GM18508 (cell line): ENCODE measurements around the gene SIGLEC8.
"Not testable (repeated sequence)": the region's sequence is repeated elsewhere in the genome, so short reads cannot be mapped to it uniquely, and the experiment has no call there.

Source experiments
- ATAC-seq: cut with Tn5 transposase; IDR thresholded peaks from one replicate; pipeline ENCODE4 v1.9.1; 2021; ENCODE audit warnings: moderate number of reproducible peaks; ENCODE audit not compliant: insufficient read depth, unreplicated experiment

Gene SIGLEC8

DNA sequence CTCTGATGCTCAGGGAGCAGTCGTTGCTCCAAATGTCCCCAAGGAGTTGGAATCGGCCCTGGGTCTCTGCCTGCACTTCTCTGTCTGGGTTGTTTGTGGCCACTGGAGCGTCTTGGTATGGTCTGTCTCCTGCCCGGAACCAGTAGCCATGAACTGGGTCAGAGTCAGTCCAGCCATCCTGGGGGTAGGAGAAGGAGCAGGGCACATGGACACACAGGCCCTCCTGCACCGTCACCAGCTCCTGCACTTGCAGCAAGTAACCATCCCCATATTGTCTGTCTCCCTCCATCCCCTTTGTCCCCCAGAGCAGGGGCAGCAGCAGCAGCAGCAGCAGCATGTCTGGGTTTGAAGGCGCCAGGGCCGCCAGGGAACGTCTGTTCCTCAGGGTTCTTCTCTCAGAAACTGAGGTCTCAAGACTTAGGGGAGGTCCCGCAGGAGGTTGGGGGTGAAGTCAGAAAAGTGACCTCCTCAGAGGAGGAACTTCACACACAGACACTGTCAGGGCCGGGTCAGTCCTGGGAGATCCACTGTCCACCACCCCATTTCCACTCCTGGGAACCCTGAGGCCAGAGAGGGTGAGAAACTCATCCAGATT lies at the start of gene SIGLEC8:
SIGLEC8 (minus strand) TSS at position 404 of the 595 bp plus-strand sequence; CDS start at position 337, 67 bp downstream.
- ATAC-seq: no peak

DNA sequence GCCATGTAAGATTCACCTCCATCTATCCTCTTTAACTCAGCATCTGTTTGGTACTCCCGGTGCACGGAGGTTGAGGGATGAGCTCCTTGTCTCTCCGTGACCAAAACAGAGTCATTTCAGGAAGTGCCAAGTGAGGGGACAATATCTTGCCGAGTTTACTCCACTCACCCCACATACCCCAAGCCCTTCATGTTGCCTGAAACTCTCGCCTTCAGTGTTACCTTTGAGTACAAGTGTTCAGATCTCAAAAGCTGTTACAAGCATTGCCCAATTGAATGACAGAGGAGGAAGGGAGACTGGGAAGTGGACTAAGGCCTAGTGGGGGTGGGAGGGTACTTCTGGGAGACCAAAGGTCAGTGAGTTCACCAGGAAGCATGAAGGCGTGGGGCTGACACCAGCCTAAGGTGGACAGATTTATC lies 49.4 kb upstream of the SIGLEC8 start:
- ATAC-seq: no peak

DNA sequence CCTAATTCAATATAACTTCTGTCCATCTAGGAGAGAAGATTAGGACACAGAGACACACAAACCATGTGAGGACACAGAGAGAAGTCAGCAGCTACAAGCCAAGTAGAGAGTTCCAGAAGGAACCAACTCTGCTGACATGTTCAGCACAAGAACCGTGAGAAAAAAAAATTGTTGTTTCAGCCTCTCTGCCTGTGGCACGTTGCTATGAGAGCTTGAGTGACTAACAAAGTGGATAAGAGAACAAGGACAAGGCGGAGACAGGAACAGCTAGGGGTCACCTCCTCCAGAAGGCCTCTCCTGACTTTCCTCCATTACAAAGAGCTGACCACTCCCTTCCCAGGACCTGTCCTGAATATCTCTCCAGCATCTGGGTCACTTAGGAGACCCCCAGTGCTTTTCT lies 48.9 kb upstream of the SIGLEC8 start:
- ATAC-seq: no peak

DNA sequence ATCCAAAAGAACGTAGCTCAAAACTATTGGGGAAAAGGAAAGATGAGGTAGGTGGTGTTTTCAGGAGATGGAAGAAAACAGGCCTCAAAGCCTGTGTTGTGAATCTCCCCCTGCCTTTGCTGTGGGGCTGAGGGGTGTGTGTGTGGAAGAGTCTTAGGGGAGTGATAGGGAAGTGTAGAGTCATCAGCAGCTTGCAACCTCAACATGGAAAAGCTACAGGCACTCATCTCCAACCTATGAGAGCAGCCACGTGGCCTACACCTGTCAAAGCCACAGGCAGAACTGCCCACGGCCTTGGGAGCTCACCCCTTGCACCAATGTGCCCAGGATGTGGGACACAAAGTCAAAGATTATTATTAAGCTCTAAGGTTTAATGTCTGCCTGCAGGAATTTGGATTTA lies 47.6 kb upstream of the SIGLEC8 start:
- ATAC-seq: no peak

DNA sequence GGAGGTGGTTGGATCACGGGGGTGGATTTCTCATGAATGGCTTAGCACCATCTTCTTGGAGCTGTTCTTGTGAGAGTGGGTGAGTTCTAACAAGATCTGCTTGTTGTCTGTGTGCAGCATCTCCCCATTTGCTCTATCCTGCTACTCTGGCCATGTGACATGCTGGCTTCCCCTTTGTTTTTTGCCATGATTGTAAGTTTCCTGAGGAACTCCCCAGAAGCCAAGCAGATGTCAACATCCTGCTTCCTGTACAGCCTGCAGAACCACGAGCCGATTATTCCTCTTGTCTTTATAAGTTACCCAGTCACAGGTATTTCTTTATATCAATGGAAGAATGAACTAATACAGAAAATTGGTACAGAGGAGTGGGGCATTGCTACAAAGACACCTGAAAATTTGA lies 45.6 kb upstream of the SIGLEC8 start:
- ATAC-seq: no peak

DNA sequence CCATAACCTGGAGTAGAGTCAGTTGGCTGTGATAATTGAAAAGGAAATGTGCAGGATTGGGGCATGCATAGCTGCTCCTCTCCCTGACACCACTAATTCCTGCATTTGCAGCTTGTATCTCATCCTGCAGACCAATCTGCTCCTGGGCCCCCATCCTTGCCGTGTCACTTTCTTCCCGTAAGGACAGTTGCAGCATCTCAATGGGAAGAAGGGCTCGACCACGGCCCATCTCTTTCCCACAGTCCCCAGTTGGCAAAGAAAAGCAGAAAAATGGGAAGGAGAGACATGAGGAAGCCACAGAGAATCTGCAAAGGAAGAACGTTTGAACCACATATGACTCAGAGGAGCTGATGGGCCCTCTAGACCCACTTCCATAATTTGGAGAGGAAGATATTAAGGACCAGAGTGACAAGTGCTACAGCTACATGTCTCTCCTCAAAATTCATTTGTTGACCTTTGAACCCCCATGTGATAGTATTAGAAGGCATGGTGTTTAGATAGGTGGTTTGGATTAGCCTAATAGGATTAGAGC lies 45.1 kb upstream of the SIGLEC8 start:
- ATAC-seq: no peak

DNA sequence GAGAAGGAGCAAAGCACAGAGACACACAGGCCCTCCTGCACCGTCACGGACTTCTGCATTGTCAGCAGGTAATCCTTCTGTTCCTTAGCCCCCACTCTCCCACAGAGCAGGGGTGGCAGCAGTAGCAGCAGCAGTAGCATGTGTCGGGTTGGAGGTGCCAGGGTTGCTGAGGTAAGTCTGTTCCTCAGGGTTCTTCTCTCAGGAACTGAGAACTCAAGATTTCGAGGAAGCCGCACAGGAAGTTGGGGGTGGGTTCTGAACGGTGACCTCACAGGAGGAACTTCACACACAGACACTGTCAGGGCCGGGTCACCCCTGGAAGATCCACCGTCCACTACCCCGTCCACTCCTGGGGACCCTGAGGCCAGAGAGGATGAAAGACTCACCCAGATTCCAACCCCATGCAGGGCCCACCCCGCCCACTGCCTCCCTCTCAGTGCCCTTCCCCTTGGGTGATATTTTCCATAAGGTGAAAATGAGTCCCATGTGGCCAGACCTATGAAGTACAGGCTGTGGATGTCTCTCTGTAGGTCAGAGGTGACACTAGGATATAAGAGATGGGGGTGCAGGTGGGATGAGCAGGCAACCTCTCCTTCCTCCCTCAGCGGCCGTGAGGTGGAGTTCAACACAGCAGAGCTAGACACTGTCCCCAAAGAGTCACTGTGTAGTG lies 43.5 kb upstream of the SIGLEC8 start, which contains the start of gene SIGLEC12:
SIGLEC12 (minus strand) TSS at position 207 of the 670 bp plus-strand sequence; CDS start at position 140, 67 bp downstream.
- ATAC-seq: no peak

DNA sequence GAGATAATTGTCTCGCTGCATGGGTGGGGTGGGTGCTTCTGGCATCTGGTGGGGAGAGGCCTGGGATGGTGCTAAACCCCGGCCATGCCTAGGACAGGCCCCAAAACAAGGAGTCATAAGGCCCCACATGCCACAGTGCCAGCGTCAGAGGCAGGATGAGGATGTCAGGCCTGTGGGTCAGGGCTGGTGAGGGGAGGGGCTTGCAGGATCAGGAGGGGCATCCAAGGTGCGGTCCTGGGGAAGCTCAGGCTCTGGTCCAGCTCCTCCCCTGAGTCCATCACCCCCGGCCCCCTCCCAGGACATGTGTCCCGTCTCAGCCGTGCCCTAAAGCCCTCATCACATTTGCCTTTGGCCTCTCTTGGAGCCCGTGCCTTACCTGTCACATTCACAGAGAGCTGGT lies 42.7 kb upstream of the SIGLEC8 start:
- ATAC-seq: not testable (repeated sequence)

DNA sequence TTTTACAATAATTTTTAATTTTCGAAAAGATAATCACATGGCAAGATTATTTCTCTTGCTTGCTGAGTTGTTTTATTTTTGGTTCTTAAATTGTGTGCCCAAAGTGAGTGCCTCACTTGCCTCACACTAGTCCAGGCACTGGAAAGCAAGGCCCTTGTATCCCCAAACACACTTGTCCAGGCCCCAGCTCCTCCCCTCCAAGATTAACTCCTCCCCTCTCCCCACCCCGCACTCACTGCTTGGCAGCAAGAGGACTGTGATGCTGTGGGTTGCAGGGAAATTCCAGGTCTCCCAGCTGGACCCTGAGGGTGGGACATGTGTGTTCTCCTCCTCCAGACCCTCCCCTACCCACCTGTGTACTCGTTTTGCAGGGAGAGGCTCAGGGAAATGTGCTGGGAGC lies 39.4 kb upstream of the SIGLEC8 start:
- no peak for ATAC-seq

DNA sequence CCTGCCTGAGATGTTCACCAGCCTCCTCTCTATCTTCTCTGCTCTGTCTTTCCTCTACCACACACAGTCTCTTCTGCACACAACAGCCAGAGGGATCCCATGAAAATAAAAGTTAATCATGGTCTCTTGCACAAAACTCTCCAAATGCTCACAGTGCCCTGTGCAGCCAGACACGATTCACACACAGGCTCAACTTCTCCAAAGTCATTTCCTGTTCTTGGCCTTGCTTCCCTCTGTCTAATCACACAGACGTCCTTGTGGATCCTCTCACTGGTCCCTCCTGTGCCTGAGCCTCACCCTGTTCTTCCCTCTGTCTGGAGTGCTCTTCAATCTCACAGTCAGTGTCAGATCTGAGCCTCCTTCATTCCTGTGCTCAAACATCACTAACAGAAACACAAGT lies 35.5 kb upstream of the SIGLEC8 start:
- ATAC-seq: no peak

DNA sequence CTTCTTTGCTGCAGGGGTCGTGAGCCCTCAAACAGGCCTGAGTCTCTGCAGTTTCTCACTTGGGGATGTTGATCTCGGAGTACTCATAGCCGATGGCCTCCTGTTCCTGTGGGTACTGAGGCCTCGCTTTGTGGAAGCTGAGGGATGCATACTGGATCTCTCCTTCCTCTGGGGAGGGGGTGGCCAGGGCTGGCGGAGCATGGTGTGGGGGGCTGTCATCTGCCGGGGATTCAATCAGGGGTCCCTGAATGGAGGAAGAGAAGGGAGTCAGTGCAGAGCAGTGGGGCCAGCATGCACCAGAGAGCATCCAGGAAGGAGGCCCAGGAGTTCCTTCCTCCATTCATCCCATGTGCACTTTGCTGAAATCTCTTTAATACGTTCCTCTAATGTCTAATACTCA lies 33.3 kb upstream of the SIGLEC8 start:
- ATAC-seq: no peak

DNA sequence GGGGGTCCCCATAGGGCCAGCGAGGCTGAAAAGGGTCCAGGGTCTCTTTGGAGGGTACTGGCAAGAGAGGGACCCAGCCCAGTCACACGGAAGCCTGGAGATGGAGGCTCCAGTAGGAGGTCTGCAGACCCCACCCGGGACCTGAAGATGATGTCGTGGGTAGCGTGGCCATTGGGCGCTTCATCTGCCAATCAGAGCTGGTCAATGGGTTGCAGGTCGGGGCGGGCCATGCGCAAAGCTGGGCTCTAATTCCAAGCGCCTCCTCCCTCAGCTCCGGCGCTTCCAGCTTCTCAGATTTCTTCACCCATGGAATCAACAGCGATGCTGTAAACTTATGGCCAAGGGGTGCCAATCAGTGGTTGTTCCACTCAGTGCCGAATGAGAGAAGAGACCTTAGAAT lies 32.4 kb upstream of the SIGLEC8 start:
- no peak for ATAC-seq

DNA sequence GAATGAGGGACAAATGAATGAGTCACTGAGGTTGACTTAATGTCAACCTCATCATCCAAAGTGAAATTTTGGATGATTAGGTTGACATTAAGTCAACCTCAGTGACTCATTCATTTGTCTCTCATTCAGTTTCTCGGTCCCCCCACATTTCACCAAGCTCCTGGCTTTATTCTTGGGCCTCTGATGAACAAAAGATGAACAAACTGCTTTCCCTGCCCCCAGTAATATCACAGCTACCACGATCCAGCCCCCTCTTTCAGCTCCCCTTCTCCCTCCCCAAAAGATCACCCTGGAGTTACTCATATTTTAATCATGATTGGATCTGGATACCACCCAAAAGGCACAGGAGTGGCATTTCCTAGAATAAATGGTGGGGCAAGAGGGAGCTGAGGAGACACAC lies 30.9 kb upstream of the SIGLEC8 start:
- ATAC-seq: no peak

DNA sequence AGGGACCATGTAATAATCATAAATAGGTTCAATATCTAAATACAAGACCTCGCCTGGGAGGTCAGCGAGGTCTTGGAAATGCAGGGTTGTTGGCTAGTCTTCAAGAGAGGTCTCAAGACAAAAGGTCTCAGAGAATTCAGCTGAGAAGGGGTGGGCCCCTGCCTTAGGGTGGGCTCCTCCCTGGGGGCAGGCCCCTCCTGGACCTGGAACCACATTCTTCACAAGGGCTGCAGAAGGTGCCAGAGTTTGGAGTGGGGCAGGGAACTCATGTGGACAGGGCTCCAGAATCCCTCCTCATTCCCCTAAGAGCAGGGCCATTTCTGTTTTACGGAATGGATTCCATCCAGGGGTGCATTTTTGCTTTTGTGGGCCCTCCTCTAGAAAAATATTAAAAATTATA lies 30.2 kb upstream of the SIGLEC8 start:
- ATAC-seq: no peak

DNA sequence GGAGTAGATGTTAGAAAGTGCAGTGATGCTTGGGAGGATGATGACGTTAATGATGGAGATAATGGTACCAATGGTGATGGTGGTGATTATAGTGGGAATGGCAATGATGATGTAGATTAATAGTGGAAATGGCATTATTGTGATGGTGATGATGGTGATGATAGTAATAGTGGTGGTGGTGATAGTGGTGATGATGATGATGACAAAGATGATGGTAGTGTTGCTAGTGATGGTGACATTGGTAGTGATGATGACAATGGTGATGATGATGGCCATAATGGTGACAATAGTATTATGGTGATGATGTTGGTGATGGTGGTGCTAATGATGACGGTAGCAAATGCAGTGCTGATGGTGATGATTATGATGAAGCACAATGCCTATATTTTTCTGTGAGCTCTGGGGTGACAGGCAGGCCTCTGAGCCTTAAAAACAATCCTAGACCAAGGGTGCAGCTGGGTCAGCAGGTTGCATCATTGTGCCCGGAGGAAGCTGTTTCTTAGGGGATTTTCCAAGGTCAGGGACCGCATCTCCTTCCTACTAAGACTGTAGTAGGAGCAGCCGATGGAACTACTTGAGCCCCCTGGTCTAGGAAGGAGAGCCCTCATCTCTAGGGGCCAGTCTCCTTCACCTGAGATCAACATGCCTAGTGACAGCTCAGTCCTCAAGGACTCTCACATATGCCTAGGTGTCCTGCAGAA lies 27.9 kb upstream of the SIGLEC8 start:
- no peak for ATAC-seq

DNA sequence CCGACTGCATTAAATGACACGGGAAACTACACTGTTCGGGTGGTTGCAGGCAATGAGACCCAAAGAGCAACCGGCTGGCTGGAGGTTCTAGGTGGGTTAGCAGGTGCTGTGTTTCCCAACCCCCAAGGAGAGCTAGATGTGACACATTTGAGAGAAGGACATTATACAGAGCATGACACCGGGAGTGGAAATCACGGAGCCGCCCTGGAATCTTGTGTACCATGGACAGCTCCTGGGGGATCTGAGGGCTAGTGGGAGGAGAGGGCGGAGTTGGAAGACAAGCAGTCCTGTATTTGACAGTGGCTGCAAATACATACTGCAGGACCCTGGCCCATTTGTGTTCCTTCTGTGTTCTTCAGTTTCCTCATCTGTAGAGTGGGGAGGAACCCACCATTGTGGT lies 22.3 kb upstream of the SIGLEC8 start:
- no peak for ATAC-seq

DNA sequence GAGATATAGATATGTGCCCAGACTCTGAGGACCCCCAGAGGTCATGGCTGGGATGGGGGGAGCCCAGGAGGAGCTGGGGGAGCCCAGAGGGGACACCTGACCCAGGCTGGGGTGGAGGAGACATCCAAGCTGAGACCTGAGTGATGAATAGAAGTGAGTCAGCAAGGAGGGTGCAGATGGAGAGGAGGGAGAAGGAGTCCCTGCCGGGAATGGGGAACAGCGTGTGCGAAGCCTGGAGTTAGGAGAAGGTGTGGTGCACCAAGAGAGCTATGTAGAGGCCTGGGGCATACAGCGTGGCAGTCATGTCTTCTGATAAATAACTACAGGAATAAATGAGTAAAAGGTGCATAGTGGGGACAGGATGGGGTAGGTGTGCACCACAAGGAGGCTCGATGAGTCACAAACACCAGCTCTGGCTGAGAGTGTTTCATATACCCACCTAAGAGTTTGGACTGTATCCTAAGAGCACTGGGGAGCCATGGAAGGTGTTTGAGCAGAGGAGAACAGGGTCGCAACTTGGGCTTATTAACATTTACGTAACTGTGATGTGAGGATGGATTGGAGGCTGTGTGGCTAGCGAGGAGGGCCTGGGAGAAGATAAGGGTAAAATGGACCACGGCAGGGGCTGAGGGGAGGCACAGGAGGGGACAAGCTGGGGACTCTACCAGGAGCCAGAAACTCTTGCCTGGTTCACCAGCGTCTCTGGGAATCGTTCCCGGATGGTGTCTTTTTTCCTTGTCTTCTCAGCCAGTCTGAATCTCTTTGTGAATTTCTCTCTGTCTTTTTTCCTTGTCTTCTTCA lies 21.5 kb upstream of the SIGLEC8 start:
- ATAC-seq: no peak

DNA sequence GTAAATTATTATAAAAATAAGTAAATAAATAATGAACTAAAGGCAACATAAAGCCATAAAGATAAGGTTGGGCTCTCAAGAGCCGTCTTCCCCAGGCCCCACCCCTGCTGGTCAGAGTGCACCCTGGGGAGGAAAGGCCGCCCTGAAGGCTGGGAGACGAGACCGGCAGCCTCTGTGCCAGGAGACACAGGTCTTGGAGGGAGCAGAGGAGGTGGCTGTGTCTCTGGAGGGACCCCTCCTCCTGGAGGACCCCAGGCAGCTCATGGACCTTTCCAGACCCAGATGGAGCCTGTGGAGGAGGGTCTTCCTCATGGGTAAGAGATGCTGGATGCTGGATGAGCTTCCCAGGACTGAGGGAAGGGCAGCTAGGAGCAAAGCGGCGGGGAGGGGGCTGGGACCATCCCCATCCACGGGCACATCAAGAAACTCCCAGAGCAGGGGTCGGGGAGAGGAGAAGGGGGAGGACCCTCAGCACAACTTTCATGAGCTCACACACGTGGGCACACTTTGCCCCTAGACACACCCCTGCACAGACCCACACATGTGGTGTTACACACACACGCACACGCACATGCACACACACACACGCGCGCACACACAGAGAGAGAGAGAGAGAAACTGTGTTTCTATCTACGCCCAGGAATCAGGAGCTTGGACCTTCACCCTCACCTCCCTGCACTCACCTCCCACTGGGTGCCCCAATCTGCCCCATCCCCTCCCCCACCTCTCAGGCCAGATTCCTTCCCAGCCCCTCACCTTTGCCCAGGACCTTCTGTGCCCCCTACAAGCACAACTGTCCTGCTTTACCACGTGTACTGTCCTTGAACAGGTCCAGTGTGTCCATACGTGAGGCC lies 20.4 kb upstream of the SIGLEC8 start, which contains the start of gene CEACAM18:
CEACAM18 (plus strand) TSS at position 159 of the 854 bp plus-strand sequence.
- no peak for ATAC-seq

DNA sequence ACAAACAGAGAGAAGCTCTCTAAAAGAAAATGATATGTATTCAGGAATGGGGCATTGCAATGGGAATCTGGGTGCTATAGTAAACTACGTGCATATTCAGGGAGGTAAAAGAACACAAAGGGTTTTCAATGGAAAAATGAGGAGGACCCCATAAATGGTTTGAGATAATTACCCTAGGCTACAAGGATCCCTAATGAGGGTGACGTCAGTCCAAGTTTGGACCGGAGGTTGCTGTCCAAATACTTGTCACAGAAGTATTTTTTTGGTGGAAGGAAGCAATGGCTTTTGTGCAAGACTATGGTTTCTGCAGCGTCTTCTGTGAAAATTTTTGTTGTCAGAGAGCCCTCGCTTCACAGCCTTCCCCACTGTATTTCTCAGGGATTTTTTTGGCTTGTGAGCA lies 19.1 kb upstream of the SIGLEC8 start:
- no peak for ATAC-seq
